Measurements from ENCODE around the gene SORCS2.

The SORCS2 gene

GRCh38 chr4:7397206-7398103, 205.1 kb downstream of the SORCS2 start:
- no peak for DNase-seq

DNA sequence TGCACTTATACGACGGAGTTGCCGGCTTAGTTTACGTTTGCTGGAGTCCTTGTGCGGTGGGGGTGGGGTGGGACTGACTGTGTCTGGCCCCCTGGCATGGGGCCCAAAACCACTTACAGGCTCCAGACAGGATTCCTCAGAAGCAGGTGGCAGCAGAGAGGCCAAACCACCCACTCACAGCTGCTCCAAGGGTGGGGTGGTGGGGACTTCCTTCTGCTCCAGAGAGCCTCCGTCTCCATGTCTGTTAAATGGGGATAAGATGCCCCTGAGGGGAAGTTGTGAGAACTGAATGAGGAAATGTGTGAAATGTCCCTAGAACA, 205.7 kb downstream of the SORCS2 start:
- DNase-seq: no peak

DNA sequence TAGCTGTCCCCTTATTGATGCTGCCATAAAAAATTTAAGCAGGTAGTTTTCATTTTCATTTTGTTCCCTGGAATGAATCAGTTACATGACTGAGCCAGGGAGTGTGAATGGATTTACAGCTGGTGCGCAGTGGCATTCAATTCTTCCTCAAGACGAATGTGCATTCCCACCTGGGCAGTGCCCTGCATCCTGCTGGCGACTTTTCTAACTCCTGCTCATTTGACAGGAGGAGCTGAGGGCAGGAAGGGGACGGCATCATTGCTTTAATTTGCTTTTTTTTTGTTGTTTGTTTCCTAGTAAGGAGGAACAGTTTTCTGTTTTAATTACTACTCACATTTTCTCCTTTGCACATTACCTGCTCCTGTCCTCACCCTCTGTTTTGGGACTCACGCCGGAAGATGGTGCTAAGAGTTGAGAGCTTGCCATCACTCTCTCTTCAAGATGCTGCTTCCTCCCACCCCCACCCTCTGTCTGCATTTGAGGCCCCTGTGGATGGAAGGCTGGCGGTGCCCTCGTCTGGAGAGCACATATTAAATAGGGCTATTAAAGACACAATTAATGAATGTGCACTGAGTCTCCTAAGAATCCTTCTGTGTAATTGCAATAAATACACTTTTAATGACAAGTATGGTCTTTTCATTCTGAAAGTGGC, 206.6 kb downstream of the SORCS2 start:
- DNase-seq: no peak

DNA sequence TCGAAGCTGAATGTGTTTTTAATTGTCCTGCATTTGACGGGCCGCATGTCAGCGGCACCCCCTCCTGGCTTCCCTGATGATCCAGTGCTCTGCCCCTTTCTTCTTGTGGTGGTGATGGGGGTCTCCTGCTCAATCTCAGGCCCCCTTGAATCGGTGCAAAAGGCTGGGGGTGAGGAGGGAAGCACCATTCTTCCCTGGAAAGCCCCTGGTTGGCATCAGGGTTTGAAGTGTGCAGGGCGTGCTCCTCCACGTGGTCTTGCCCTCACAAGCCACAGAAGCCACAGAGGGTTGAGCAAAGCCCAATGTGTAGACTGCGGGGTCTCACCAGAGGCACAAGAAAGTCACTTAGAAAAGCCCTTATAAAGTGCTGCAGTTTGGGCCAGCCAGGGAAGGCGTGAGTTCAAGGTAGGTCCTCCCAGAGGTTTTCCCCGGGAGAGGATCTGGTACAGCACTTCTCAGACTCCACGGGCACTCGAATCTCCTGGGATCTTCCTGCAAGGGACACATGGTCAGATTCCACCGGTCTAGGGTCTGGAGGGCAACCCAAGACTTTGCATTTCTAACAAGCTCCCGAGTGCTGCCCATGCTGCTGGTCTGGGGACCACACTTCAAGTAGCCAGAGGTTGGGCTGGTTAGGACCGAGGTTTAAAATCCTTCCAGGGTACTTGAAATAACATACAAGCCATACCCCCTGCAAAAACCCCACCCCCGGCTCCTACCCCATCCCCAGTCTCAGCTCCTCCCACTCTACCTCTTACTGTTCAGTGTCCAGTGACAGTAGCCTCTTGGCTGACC, 207.3 kb downstream of the SORCS2 start:
- no peak for DNase-seq

GRCh38 chr4:7400671-7401298, 208.4 kb downstream of the SORCS2 start:
- no peak for DNase-seq

DNA sequence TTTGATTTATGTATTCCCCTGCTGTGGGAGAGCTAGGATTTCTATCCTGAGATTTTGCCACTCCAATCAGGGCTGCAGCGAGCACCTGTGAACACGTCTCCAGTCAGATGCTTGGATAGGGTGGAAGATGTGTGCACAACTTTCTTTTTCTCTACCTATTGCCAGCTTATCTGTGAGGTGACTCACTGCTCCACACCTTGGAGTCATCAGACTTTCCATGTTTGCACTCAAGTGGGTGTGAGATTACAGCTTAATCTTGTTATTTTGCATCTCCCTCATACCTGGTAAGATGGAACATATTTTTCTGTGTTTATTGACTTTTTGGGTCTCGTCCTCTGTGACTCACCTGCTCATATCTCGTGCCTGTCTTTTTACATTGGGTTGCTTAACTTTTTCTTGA, 210.2 kb downstream of the SORCS2 start:
- DNase-seq: no peak

GRCh38 chr4:7403001-7403400, 210.7 kb downstream of the SORCS2 start:
- DNase-seq: no peak

- DNase-seq: no peak
Observed at GRCh38 chr4:7408166-7408565, 215.8 kb downstream of the SORCS2 start.

DNA sequence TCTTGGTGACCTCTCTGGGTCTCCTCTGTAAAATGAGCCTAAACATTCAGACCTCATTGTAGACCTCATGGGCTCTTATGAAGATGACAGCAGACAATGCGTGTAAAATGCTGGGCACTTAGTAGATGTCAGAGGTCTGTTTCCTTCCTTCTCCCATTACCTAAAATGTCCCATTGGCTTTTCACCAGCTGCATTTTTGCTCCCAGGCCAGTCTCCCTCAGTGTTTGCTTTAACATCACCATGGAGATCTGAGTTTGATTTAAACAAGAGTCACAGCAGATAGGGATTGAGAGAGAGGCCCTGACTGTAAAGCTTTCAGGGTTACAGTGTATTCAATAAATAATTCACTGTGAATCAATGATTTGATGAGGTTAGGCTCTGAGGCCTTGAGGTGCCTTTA, 218.1 kb downstream of the SORCS2 start:
- DNase-seq: no peak

DNA sequence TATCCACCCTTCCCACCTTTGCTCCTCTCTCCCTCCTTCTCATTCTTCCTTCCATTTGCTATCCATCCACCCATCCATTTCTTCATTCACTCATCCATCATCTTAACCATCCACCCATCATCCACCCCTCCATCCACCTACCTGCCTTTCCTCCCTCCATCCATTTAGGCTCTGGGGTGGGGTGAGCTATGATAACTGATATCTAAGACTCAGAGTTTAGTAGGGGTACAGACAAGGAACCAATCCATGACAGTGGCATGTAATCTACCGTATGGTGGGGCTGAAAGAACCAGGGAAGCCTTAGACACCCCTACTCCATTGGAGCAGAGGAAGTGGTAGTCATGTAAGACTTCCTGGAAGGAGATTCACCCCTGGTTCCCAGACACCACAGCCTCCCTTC, 219.2 kb downstream of the SORCS2 start:
- no peak for DNase-seq

DNA sequence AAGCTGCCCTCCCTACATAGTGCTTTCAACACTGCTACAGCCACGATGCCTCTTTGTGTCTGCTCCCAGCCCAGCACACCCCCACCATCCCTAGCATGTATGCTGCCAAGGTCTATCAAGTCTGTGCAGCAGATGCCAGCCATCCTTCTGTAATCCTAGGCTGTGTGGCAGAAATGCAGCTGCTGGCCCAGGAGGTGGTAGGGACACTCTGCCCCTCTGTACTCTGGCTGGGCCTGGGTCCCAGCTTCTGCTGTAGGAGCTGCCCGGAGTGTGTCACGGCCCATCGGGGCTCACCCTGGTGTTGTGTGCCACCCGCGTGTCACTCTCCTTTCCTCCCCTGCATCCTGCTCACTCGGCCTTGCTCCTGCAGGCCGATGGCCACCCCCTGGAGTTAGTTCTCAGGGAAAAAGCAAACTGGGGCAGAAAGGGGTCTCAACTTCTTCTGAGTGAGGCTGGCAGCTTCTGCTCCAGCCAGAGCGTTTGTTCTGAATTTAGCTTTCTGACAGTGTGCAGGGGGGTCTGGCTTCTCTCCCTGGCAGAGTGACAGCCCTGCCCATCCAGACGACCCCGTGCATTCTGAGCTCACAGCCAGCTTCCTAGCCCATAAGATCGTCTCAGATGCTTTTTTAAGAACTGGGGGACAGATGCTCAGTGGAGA, 219.7 kb downstream of the SORCS2 start:
- DNase-seq: no peak

GRCh38 chr4:7412554-7412912, 220.2 kb downstream of the SORCS2 start:
- no peak for DNase-seq

DNA sequence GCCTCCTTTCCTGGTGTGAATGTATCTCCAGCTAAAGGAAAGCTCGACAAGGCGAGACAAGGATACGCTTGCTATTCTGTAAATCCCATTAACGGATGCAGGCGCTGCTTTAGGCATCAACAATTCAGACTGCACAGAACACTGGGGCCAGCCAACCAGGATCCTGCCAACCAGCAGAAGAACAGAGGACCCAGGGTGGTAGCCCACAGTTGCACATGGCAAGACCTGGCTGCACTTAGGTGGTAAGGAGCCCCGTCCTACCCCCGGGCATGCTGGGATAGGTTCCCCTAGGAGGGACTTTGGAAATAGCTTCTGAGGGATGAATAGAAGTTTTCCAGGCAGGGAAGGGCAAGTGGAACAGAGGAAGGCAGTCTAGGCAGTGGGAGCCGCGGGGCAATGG, 221.7 kb downstream of the SORCS2 start:
- no peak for DNase-seq

- no peak for DNase-seq
Observed at GRCh38 chr4:7414736-7415510, 222.6 kb downstream of the SORCS2 start.

DNA sequence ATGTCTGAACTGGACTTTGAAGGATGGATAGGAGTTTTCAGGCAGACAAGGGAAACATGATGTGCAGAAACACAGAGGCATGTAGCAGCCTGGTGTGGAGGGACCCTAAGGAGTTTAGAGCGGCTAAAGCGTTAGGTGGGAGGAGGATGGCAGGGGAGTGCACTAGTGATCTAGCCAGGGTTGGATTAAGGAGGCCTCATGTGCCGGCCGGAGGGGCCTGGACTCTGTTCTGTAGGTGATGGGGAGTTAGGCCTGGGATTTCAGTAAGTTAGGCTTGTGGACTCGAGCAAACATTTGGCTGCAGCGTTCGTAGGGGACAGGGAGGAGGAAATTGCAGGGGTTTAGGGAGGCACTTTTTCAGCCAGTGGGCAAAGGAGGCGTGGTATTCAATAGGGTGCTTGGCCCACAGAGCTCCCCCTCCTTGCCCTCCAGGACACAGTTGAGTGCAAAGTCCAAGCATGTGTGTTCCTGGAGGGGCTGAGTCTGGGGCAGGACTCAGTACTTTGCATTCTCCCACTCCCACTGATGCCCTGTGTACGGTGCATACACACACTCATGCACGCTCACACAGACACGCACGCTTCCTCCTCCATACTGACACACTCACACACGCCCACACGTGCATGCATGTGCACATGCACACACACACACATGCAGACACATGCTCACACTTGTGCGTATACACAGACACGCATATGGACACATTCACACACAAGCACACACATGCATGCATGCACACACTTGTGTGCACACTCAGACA, 223.8 kb downstream of the SORCS2 start:
- no peak for DNase-seq

- DNase-seq: no peak
Observed at GRCh38 chr4:7416745-7417432, 224.6 kb downstream of the SORCS2 start.

DNA sequence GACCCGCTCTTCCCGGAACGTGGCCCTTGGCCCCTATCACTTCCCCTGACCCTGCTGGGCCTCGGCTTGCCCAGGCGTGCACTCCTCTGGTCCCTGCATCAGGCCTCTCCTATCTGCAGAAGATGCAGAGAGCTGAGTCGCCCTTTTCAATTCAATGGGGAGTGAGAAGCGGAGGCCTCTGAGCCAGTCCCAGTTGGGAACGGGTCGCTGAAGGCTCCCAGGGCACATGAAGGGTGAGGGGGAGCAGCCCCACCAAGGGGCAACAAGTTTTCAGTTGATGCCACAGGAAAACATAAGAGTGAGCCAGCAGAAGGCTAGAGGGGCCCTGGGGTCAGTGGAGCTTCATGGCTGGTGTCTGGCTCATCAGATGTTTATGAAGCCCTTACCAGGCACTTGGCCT, 225.3 kb downstream of the SORCS2 start:
- no peak for DNase-seq

DNA sequence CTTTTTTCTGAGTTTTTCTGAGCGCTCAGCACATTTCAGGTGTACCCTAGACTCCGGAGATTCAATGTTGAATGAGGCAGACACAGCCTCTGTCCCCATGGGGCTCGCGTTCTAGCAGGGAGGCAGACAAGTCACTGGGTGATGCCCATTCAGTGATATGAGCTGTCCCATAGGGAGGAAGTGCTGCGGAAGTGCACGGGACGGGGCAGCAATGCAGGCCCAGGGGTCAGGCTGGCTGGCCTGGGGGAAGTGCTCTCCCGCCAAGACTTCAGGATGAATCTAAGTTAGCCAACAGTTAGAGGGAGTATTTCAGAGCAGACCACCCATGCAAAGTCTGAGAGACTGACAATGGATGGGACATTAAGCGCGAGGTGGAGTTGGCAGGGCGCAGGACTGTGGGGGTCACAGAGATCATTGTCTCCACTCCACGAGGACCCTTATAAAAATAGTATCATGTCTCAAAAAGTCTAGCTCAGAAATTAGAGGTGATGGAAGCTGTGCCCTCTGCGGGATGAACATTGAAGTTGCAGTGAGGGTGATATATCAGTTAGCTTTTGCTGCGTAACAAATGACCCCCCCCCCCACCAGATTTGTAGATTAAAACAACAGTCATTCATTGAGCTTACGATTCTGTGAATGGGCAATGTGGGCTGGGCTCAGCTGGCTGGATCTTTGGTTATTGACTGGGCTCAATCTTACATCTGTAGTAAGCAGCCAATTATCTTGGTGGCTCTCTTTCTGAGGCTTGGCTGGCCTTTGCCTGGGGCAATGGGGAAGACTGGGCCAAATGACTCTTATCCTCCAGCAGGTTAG, 226.0 kb downstream of the SORCS2 start:
- no peak for DNase-seq

DNA sequence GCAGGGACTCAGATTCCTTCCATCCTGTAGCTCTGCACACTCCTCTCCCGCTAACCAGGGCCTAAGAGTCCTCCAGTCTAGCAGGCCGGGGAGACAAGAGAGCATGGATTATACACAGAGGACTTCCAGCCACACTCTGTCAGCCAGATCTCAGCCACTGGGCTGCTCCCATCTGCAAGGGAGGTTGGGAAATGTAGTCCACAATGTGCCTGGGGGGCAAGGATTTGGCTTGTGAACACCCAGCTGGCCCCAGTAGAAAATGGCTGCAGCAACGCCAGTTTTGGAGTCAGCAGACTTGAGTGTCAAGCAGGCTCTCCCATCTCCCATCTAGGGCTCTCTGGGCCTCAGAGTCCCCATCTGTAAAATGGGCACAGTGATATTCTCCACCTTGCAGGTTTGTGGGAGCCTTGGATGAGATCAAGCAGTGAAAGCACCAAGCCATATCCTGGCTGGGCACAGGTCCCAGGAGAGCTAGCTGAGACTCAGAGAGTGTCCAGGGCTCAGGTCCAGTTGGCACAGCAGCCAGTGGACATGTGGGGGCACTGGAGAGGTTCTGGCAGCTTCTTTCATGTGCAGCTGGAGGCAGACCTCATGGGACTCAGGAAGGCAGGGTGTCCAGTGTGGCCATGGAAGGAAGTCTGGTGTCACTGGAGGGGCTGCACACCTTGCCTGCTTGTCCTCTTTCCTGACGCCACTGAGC, 227.8 kb downstream of the SORCS2 start:
- DNase-seq: no peak
